ENCODE measurements around the gene ZIC4. TPM values are rescaled to one million over a fixed set of nuclear protein-coding genes. Genes with fewer than 3 reads are reported as not detected.

ZIC4 gene
- total and polyA plus RNA-seq, 10 of the 15 experiments (the other 5 are each of a cell fraction or from before 2014, with no cell fraction given): not detected

DNA sequence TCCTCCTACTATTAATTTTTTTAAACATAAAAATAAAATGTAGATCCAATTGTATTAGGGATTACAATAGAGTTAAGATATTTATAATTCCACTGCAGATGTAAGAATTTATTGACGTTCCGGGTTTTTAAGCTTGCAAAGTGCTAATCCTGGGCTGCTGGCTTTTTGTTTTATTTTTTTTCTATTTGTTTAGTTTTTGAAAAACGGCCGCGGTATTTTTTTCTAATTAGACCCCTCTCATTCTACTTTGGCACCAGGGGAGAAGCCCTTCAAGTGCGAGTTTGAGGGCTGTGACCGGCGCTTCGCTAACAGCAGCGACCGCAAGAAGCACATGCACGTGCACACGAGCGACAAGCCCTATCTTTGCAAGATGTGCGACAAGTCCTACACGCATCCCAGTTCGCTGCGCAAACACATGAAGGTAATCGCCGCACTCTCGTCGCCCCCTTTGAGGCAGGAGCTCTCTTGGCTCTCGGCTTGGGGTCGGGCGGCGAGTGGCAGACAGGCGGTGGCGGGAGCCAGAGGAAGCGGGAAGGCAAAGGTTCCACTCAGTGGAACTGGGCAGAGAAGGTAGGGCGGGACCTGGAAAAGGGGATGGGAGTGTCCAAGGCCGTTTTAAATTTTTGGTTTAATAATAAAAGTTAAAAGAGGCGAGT, 6.0 kb upstream of the ZIC4 start:
- ATAC-seq: no peak
- RAD21 ChIA-PET (ENCODE audit: unreplicated experiment): no interaction called here
- Histone ChIP-seq H3K27ac (ENCODE audit: control insufficient read depth, insufficient read depth) (no peak overlapping the region), H3K79me2 (ENCODE audit: control insufficient read depth, insufficient read depth, low read length) (no peaks in the 10 kb centered on the region), H3K4me2 (ENCODE audit: control insufficient read depth, insufficient read depth) (no peak overlapping the region), H3K9me3 (replicated peaks; ENCODE audit: control insufficient read depth, insufficient read depth, low read length) (peaks cover 2% of the 10 kb centered on the region; the same call in 2 of the 3 replicates), H4K20me1 (ENCODE audit: control insufficient read depth, insufficient read depth) (no peaks in the 10 kb centered on the region), H3K4me3 (no peak overlapping the region), H3K4me1 (ENCODE audit: control insufficient read depth, insufficient read depth, low read length) (no peaks in the 10 kb centered on the region), H3K36me3 (ENCODE audit: control insufficient read depth in 2 of 2, insufficient read depth in 2 of 2, low read length in 1 of 2) (no peaks in the 10 kb centered on the region), H3K27me3 (replicated peaks in 1 of 2; ENCODE audit: control insufficient read depth in 2 of 2, insufficient read depth in 2 of 2, low read length in 1 of 2) (peaks cover 6 to 20% of the 10 kb centered on the region in 2 experiments), H2AFZ (ENCODE audit: control insufficient read depth, low read depth, low read length) (no peak overlapping the region), H3K9ac (ENCODE audit: control insufficient read depth, insufficient read depth, low read length) (no peak overlapping the region)
- POLR2A ChIA-PET: no interaction called here
- SMC1A ChIA-PET (ENCODE audit: uncharacterized antibody, unreplicated experiment): no interaction called here
- intact Hi-C loops (cut with micrococcal nuclease; ENCODE audit: unreplicated experiment): no loop called here
- no TSS peak for BruUV-seq (replicated peaks)
- in situ Hi-C loops (cut with MboI): no loop called here
- CTCF ChIA-PET: no interaction called here
- no peak for DNase-seq (ENCODE audit: low read depth, low spot score)
- WGBS (ENCODE audit: insufficient coverage, insufficient replicate concordance, low lambda C conversion rate, missing lambda C conversion rate): 63% methylated on average over 32 of the region's 32 CpGs
- no peak for FAIRE-seq
- TF ChIP-seq, protein P1, sequence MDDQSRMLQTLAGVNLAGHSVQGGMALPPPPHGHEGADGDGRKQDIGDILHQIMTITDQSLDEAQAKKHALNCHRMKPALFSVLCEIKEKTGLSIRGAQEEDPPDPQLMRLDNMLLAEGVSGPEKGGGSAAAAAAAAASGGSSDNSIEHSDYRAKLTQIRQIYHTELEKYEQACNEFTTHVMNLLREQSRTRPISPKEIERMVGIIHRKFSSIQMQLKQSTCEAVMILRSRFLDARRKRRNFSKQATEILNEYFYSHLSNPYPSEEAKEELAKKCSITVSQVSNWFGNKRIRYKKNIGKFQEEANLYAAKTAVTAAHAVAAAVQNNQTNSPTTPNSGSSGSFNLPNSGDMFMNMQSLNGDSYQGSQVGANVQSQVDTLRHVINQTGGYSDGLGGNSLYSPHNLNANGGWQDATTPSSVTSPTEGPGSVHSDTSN (IDR thresholded peaks at IDR 0.05; ENCODE audit: insufficient replicate concordance, low read depth, low read length): no peak
- TF ChIP-seq SUPT20H (IDR thresholded peaks at IDR 0.05; ENCODE audit: borderline replicate concordance, control insufficient read depth, low read depth, low read length): no peak
- no peak for TF ChIP-seq IKZF2 (IDR thresholded peaks at IDR 0.05)
- no peak for TF ChIP-seq NFXL1 (IDR thresholded peaks at IDR 0.05; ENCODE audit: borderline replicate concordance)
- TF ChIP-seq, protein P2, sequence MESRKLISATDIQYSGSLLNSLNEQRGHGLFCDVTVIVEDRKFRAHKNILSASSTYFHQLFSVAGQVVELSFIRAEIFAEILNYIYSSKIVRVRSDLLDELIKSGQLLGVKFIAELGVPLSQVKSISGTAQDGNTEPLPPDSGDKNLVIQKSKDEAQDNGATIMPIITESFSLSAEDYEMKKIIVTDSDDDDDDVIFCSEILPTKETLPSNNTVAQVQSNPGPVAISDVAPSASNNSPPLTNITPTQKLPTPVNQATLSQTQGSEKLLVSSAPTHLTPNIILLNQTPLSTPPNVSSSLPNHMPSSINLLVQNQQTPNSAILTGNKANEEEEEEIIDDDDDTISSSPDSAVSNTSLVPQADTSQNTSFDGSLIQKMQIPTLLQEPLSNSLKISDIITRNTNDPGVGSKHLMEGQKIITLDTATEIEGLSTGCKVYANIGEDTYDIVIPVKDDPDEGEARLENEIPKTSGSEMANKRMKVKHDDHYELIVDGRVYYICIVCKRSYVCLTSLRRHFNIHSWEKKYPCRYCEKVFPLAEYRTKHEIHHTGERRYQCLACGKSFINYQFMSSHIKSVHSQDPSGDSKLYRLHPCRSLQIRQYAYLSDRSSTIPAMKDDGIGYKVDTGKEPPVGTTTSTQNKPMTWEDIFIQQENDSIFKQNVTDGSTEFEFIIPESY (IDR thresholded peaks at IDR 0.05): no peak
- no peak for TF ChIP-seq TCF7 (IDR thresholded peaks at IDR 0.05; ENCODE audit: borderline replicate concordance)
- TF ChIP-seq CBX5 (IDR thresholded peaks at IDR 0.05; ENCODE audit: low read depth): no peak
- TF ChIP-seq TARDBP (IDR thresholded peaks at IDR 0.05; ENCODE audit: borderline replicate concordance): no peak
- TF ChIP-seq RFX5 (IDR thresholded peaks at IDR 0.05; ENCODE audit: low read depth, low read length): no peak
- TF ChIP-seq SRF (IDR thresholded peaks at IDR 0.05; ENCODE audit: low read depth in 2 of 2, low read length in 2 of 2): no peak
- no peak for TF ChIP-seq ZNF622 (IDR thresholded peaks at IDR 0.05)
- TF ChIP-seq TCF12 (IDR thresholded peaks at IDR 0.05; ENCODE audit: low read depth, low read length): no peak
- TF ChIP-seq, protein P3, sequence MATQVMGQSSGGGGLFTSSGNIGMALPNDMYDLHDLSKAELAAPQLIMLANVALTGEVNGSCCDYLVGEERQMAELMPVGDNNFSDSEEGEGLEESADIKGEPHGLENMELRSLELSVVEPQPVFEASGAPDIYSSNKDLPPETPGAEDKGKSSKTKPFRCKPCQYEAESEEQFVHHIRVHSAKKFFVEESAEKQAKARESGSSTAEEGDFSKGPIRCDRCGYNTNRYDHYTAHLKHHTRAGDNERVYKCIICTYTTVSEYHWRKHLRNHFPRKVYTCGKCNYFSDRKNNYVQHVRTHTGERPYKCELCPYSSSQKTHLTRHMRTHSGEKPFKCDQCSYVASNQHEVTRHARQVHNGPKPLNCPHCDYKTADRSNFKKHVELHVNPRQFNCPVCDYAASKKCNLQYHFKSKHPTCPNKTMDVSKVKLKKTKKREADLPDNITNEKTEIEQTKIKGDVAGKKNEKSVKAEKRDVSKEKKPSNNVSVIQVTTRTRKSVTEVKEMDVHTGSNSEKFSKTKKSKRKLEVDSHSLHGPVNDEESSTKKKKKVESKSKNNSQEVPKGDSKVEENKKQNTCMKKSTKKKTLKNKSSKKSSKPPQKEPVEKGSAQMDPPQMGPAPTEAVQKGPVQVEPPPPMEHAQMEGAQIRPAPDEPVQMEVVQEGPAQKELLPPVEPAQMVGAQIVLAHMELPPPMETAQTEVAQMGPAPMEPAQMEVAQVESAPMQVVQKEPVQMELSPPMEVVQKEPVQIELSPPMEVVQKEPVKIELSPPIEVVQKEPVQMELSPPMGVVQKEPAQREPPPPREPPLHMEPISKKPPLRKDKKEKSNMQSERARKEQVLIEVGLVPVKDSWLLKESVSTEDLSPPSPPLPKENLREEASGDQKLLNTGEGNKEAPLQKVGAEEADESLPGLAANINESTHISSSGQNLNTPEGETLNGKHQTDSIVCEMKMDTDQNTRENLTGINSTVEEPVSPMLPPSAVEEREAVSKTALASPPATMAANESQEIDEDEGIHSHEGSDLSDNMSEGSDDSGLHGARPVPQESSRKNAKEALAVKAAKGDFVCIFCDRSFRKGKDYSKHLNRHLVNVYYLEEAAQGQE (IDR thresholded peaks at IDR 0.05; ENCODE audit: low read depth, low read length): no peak
- TF ChIP-seq BMI1 (IDR thresholded peaks at IDR 0.05; ENCODE audit: borderline replicate concordance): no peak
- TF ChIP-seq, protein P4, sequence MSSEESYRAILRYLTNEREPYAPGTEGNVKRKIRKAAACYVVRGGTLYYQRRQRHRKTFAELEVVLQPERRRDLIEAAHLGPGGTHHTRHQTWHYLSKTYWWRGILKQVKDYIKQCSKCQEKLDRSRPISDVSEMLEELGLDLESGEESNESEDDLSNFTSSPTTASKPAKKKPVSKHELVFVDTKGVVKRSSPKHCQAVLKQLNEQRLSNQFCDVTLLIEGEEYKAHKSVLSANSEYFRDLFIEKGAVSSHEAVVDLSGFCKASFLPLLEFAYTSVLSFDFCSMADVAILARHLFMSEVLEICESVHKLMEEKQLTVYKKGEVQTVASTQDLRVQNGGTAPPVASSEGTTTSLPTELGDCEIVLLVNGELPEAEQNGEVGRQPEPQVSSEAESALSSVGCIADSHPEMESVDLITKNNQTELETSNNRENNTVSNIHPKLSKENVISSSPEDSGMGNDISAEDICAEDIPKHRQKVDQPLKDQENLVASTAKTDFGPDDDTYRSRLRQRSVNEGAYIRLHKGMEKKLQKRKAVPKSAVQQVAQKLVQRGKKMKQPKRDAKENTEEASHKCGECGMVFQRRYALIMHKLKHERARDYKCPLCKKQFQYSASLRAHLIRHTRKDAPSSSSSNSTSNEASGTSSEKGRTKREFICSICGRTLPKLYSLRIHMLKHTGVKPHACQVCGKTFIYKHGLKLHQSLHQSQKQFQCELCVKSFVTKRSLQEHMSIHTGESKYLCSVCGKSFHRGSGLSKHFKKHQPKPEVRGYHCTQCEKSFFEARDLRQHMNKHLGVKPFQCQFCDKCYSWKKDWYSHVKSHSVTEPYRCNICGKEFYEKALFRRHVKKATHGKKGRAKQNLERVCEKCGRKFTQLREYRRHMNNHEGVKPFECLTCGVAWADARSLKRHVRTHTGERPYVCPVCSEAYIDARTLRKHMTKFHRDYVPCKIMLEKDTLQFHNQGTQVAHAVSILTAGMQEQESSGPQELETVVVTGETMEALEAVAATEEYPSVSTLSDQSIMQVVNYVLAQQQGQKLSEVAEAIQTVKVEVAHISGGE (CRISPR knock-in tag; IDR thresholded peaks at IDR 0.05): no peak

Data from GM12878 (cell line).